Neural cell (in vitro differentiated cells): ENCODE data around the gene ATP2A1. TPM values are rescaled to one million over a fixed set of nuclear protein-coding genes. Genes with fewer than 3 reads are reported as not detected.
"Not testable (repeated sequence)": the region's sequence is repeated elsewhere in the genome, so short reads cannot be mapped to it uniquely, and the experiment has no call there.

ENCODE experiments used
- H2AFZ ChIP-seq: fragments of 200-600, 300-800 bp; sonication (generic), shearing (Covaris generic); 2 replicates; pipeline ENCODE4 v1.6.0; 2014; ENCODE audit warnings: low read depth, mild to moderate bottlenecking, antibody characterized with exemption, low read length, moderate library complexity
- H3F3A ChIP-seq: fragments of 200-600 bp; shearing (Covaris generic); 2 replicates; pipeline ENCODE4 v1.6.1; 2016; ENCODE audit warnings: mild to moderate bottlenecking, moderate library complexity, mixed read lengths, antibody characterized with exemption, low read length; ENCODE audit not compliant: insufficient read depth, poor library complexity, severe bottlenecking
- H3K27ac ChIP-seq: fragments of 200-600, 300-800 bp; sonication (generic), shearing (Covaris generic); 2 replicates; pipeline ENCODE4 v1.5.1; 2014; ENCODE audit warnings: mild to moderate bottlenecking, low read length, moderate library complexity
- H3K27me3 ChIP-seq: fragments of 300-800, 200-600 bp; sonication (generic), shearing (Covaris generic); 2 replicates; pipeline ENCODE4 v1.6.0; 2014; ENCODE audit warnings: mild to moderate bottlenecking, low read depth, low read length, moderate library complexity; ENCODE audit not compliant: insufficient read depth
- H3K36me3 ChIP-seq: fragments of 300-800, 200-600 bp; sonication (generic), shearing (Covaris generic); 2 replicates; pipeline ENCODE4 v1.5.1; 2014; ENCODE audit warnings: mild to moderate bottlenecking, antibody characterized with exemption, low read length, moderate library complexity; ENCODE audit not compliant: insufficient read depth
- H3K4me2 ChIP-seq: fragments of 300-800, 200-600 bp; sonication (generic), shearing (Covaris generic); 2 replicates; pipeline ENCODE4 v1.6.0; 2014; ENCODE audit warnings: mild to moderate bottlenecking, low read length
- H3K4me3 ChIP-seq: fragments of 300-800, 200-600 bp; sonication (generic), shearing (Covaris generic); 2 replicates; pipeline ENCODE4 v1.5.1; 2014; ENCODE audit warnings: mild to moderate bottlenecking, low read length, moderate library complexity
- H3K79me2 ChIP-seq: fragments of 200-600 bp; shearing (Covaris generic); replicated peaks from 2 replicates; pipeline ENCODE4 v1.6.0; 2014; ENCODE audit warnings: mild to moderate bottlenecking, low read length, moderate library complexity; ENCODE audit not compliant: insufficient read depth
- H3K9ac ChIP-seq: fragments of 300-800, 200-600 bp; sonication (generic), shearing (Covaris generic); 2 replicates; pipeline ENCODE4 v1.6.1; 2016; ENCODE audit warnings: mild to moderate bottlenecking, low read length, mixed read lengths
- H3K9me2 ChIP-seq: fragments of 200-600 bp; shearing (Covaris generic); 2 replicates; pipeline ENCODE4 v1.6.1; 2016; ENCODE audit warnings: mild to moderate bottlenecking, low read length, mixed read lengths; ENCODE audit not compliant: insufficient read depth
- H3K9me3 ChIP-seq: fragments of 200-600, 300-800 bp; sonication (generic), shearing (Covaris generic); 2 replicates; pipeline ENCODE4 v1.6.1; 2016; ENCODE audit warnings: mild to moderate bottlenecking, mixed run types, low read length, moderate library complexity, mixed read lengths
- H4K20me1 ChIP-seq: fragments of 200-600 bp; shearing (Covaris generic); 2 replicates; pipeline ENCODE4 v1.6.1; 2016; ENCODE audit warnings: mild to moderate bottlenecking, mixed run types; ENCODE audit not compliant: insufficient read depth
- CTCF ChIP-seq: fragments of 450-650 bp; IDR thresholded peaks from 2 replicates; pipeline ENCODE4 v1.5.1; 2014; ENCODE audit warnings: antibody characterized with exemption, mild to moderate bottlenecking, moderate library complexity; ENCODE audit not compliant: poor library complexity, severe bottlenecking
- EP300 ChIP-seq: fragments of 450-650 bp; conservative IDR thresholded peaks from 2 replicates; pipeline ENCODE4 v1.6.1; 2014; ENCODE audit warnings: antibody characterized with exemption, mild to moderate bottlenecking, moderate library complexity; ENCODE audit not compliant: poor library complexity, severe bottlenecking
- EZH2 ChIP-seq: fragments of 200-600, 300-800 bp; shearing (Covaris generic), sonication (generic); IDR thresholded peaks from 2 replicates; pipeline ENCODE4 v1.6.1; 2014; ENCODE audit warnings: antibody characterized with exemption, low read length, borderline replicate concordance, mild to moderate bottlenecking; ENCODE audit not compliant: insufficient read depth, poor library complexity, severe bottlenecking
- MXI1 ChIP-seq: fragments of 450-650 bp; conservative IDR thresholded peaks from 2 replicates; pipeline ENCODE4 v1.6.1; 2014; ENCODE audit warnings: antibody characterized with exemption, mild to moderate bottlenecking; ENCODE audit not compliant: poor library complexity, severe bottlenecking
- POLR2AphosphoS5 ChIP-seq: IDR thresholded peaks from 2 replicates; pipeline ENCODE4 v1.6.1; 2012
- RAD21 ChIP-seq: fragments of 450-650 bp; conservative IDR thresholded peaks from 2 replicates; pipeline ENCODE4 v1.6.1; 2014; ENCODE audit warnings: antibody characterized with exemption, mild to moderate bottlenecking, moderate library complexity
- REST ChIP-seq: IDR thresholded peaks from 2 replicates; pipeline ENCODE4 v1.6.1; 2012; ENCODE audit warnings: borderline replicate concordance
- SMC3 ChIP-seq: fragments of 450-650 bp; conservative IDR thresholded peaks from 2 replicates; pipeline ENCODE4 v1.6.1; 2014; ENCODE audit warnings: antibody characterized with exemption, mild to moderate bottlenecking, moderate library complexity; ENCODE audit not compliant: poor library complexity
- TAF1 ChIP-seq: IDR thresholded peaks from 2 replicates; pipeline ENCODE4 v1.6.1; 2012; ENCODE audit warnings: low read depth
- polyA plus RNA-seq: library from polyadenylated mRNA; depleted of rRNA; stranded (reverse); fragments of >200 nt; gene quantifications from 2 replicates; pipeline ENCODE4 v1.2.3, GENCODE V29; 2014

The ATP2A1 gene
- polyA plus RNA-seq, 1 donor from 2014 or later, result 0.06 TPM

DNA sequence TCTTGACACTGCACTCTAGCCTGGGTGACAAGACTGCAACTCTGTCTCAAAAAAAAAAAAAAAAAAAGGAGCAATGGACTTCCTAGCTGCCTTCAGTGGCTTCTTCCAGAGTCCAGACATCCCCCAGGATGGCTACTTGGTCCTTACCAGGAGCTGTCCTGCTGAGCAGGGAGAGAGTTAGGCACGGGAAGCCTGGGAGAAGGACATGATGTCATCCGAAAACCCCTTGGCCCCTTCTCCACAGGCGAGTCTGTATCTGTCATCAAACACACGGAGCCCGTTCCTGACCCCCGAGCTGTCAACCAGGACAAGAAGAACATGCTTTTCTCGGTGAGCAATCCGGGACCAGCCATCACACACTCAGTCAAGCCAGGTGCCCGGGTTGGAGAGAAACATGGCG lies 8.7 kb downstream of the ATP2A1 start:
- Histone ChIP-seq H3K9me3 (no peaks in the 10 kb centered on the region), H3K79me2 (no peaks in the 10 kb centered on the region), H3F3A (no peaks in the 10 kb centered on the region), H3K36me3 (no peaks in the 10 kb centered on the region), H3K9ac (no peak overlapping the region), H3K27me3 (no peaks in the 10 kb centered on the region), H3K27ac (no peak overlapping the region), H3K4me2 (no peak overlapping the region), H3K4me3 (no peak overlapping the region), H4K20me1 (no peaks in the 10 kb centered on the region), H3K9me2 (no peaks in the 10 kb centered on the region), H2AFZ (no peak overlapping the region)
- TF ChIP-seq EZH2, result no peak
- no peak for TF ChIP-seq MXI1
- TF ChIP-seq RAD21, result no peak
- no peak for TF ChIP-seq REST
- no peak for TF ChIP-seq POLR2AphosphoS5
- TF ChIP-seq CTCF, result no peak
- no peak for TF ChIP-seq SMC3
- no peak for TF ChIP-seq EP300
- TF ChIP-seq TAF1, result no peak

DNA sequence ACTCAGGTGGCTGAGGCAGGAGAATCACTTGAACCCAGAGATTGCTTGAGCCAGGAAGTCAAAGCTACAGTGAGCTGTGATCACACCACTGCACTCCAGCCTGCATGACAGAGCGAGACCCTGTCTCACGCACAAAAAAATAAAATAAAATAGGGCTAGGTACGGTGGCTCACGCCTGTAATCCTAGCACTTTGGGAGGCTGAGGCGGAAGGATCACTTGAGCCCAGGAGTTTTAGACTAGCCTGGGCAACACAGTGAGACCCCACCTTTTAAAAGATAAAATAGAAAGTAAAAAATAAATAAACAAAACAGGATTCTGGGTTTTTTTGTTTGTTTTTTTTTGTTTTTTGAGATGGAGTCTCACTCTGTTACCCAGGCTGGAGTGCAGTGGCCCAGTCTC lies 12.1 kb downstream of the ATP2A1 start:
- not testable (repeated sequence) for H3K4me2 ChIP-seq, H3K36me3 ChIP-seq, H2AFZ ChIP-seq, H3K4me3 ChIP-seq, H4K20me1 ChIP-seq, H3K9me3 ChIP-seq, H3K27me3 ChIP-seq, H3K9ac ChIP-seq, H3F3A ChIP-seq, H3K27ac ChIP-seq, H3K9me2 ChIP-seq, H3K79me2 ChIP-seq
